Measurements from ENCODE around the gene CNTROB. TPM values are rescaled to one million over a fixed set of nuclear protein-coding genes. Genes with fewer than 3 reads are reported as not detected.

Gene CNTROB
- total RNA-seq, 1 experiment from 2014 or later: 24.2 TPM

GRCh38 chr17:7894226-7894625 is 37.8 kb upstream of the CNTROB start:
- DNase-seq: no peak
- intact Hi-C loops (cut with micrococcal nuclease; ENCODE audit: unreplicated experiment): no loop called here
- no peaks in the 10 kb centered on the region for H3K9me3 ChIP-seq
- H3K27me3 Mint-ChIP-seq (ENCODE audit: insufficient read depth, unreplicated experiment): no peaks in the 10 kb centered on the region
- H3K4me1 ChIP-seq: no peaks in the 10 kb centered on the region
- no peaks in the 10 kb centered on the region for H3K9me3 Mint-ChIP-seq (ENCODE audit: unreplicated experiment)
- ChIA-PET POLR2A (no interaction called here), CTCF (no interaction called here)
- peaks cover 20% of the 10 kb centered on the region for H3K36me3 Mint-ChIP-seq (ENCODE audit: insufficient read depth, unreplicated experiment)
- no peaks in the 10 kb centered on the region for H3K36me3 ChIP-seq (ENCODE audit: control insufficient read depth, insufficient read depth, low read length)
- H3K4me3 Mint-ChIP-seq (ENCODE audit: unreplicated experiment): no peak overlapping the region
- TF ChIP-seq CTCF (IDR thresholded peaks at IDR 0.05; ENCODE audit: insufficient read depth in 1 of 2, low read depth in 1 of 2, low read length in 1 of 2, severe bottlenecking in 1 of 2, unreplicated experiment in 1 of 2): no peak
- TSS peak; percentile 49 for BruUV-seq (replicated peaks)
- H3K4me1 Mint-ChIP-seq (ENCODE audit: low read depth, unreplicated experiment): peaks cover 6% of the 10 kb centered on the region
- H3K27ac Mint-ChIP-seq (ENCODE audit: unreplicated experiment): no peak overlapping the region
- H3K4me3 ChIP-seq (ENCODE audit: low read depth, low read length): no peak overlapping the region
- H3K27me3 ChIP-seq (replicated peaks; ENCODE audit: control insufficient read depth, insufficient read depth, low read length): no peaks in the 10 kb centered on the region

- Histone ChIP-seq H3K4me1 (no peaks in the 10 kb centered on the region), H3K36me3 (ENCODE audit: control insufficient read depth, insufficient read depth, low read length) (no peaks in the 10 kb centered on the region; the same call in 1 of the 2 replicates), H3K27me3 (replicated peaks; ENCODE audit: control insufficient read depth, insufficient read depth, low read length) (no peaks in the 10 kb centered on the region), H3K9me3 (no peaks in the 10 kb centered on the region), H3K4me3 (ENCODE audit: low read depth, low read length) (no peak overlapping the region)
- intact Hi-C loops (cut with micrococcal nuclease; ENCODE audit: unreplicated experiment): loop anchor here (5.0 kb wide), 1 partner anchor 73 kb away; no protein-coding TSS in a partner anchor
- no peak overlapping the region for H3K4me3 Mint-ChIP-seq (ENCODE audit: unreplicated experiment)
- H3K9me3 Mint-ChIP-seq (ENCODE audit: unreplicated experiment): no peaks in the 10 kb centered on the region
- no peaks in the 10 kb centered on the region for H3K27me3 Mint-ChIP-seq (ENCODE audit: insufficient read depth, unreplicated experiment)
- TF ChIP-seq CTCF (IDR thresholded peaks at IDR 0.05; ENCODE audit: insufficient read depth in 1 of 2, low read depth in 1 of 2, low read length in 1 of 2, severe bottlenecking in 1 of 2, unreplicated experiment in 1 of 2): no peak
- peaks cover 6% of the 10 kb centered on the region for H3K4me1 Mint-ChIP-seq (ENCODE audit: low read depth, unreplicated experiment)
- H3K27ac Mint-ChIP-seq (ENCODE audit: unreplicated experiment): no peak overlapping the region
- ChIA-PET CTCF (no interaction called here), POLR2A (no interaction called here)
- DNase-seq: no peak
- BruUV-seq (replicated peaks): no TSS peak
- peaks cover 23% of the 10 kb centered on the region for H3K36me3 Mint-ChIP-seq (ENCODE audit: insufficient read depth, unreplicated experiment)
Observed at GRCh38 chr17:7894866-7895265, 37.1 kb upstream of the CNTROB start.

GRCh38 chr17:7897090-7897489 is 34.9 kb upstream of the CNTROB start:
- Mint-ChIP-seq H3K4me3 (ENCODE audit: unreplicated experiment) (no peak overlapping the region), H3K4me1 (ENCODE audit: low read depth, unreplicated experiment) (peaks cover 6% of the 10 kb centered on the region), H3K9me3 (ENCODE audit: unreplicated experiment) (no peaks in the 10 kb centered on the region), H3K27ac (ENCODE audit: unreplicated experiment) (no peak overlapping the region), H3K36me3 (ENCODE audit: insufficient read depth, unreplicated experiment) (peaks cover 29% of the 10 kb centered on the region), H3K27me3 (ENCODE audit: insufficient read depth, unreplicated experiment) (no peaks in the 10 kb centered on the region)
- Histone ChIP-seq H3K4me1 (no peaks in the 10 kb centered on the region), H3K4me3 (ENCODE audit: low read depth, low read length) (no peak overlapping the region), H3K27me3 (replicated peaks; ENCODE audit: control insufficient read depth, insufficient read depth, low read length) (no peaks in the 10 kb centered on the region), H3K9me3 (no peaks in the 10 kb centered on the region), H3K36me3 (ENCODE audit: control insufficient read depth, insufficient read depth, low read length) (no peaks in the 10 kb centered on the region; the same call in 1 of the 2 replicates)
- no TSS peak for BruUV-seq (replicated peaks)
- CTCF ChIA-PET: interaction anchor here (1.8 kb wide), 1 partner anchor 34 kb away, joined by 8 read pairs; no protein-coding TSS in a partner anchor
- no peak for DNase-seq
- POLR2A ChIA-PET: no interaction called here
- TF ChIP-seq CTCF (IDR thresholded peaks at IDR 0.05; ENCODE audit: insufficient read depth in 1 of 2, low read depth in 1 of 2, low read length in 1 of 2, severe bottlenecking in 1 of 2, unreplicated experiment in 1 of 2): no peak
- intact Hi-C loops (cut with micrococcal nuclease; ENCODE audit: unreplicated experiment): loop anchor here (1.0 to 5.0 kb wide), 2 partner anchors 34 to 75 kb away; no protein-coding TSS in a partner anchor
